OCI-M2 (cell line): ENCODE results near the gene MED15.
A peak's percentile ranks its signal among the peaks of the same experiment; 100 is the strongest.
"Not testable (repeated sequence)": the region's sequence is repeated elsewhere in the genome, so short reads cannot be mapped to it uniquely, and the experiment has no call there.

Source experiments
- DNase-seq: peaks from one replicate; lab custom pipeline; 2025; ENCODE audit not compliant: unreplicated experiment; lab: John Stamatoyannopoulos, UW

Gene MED15, protein sequence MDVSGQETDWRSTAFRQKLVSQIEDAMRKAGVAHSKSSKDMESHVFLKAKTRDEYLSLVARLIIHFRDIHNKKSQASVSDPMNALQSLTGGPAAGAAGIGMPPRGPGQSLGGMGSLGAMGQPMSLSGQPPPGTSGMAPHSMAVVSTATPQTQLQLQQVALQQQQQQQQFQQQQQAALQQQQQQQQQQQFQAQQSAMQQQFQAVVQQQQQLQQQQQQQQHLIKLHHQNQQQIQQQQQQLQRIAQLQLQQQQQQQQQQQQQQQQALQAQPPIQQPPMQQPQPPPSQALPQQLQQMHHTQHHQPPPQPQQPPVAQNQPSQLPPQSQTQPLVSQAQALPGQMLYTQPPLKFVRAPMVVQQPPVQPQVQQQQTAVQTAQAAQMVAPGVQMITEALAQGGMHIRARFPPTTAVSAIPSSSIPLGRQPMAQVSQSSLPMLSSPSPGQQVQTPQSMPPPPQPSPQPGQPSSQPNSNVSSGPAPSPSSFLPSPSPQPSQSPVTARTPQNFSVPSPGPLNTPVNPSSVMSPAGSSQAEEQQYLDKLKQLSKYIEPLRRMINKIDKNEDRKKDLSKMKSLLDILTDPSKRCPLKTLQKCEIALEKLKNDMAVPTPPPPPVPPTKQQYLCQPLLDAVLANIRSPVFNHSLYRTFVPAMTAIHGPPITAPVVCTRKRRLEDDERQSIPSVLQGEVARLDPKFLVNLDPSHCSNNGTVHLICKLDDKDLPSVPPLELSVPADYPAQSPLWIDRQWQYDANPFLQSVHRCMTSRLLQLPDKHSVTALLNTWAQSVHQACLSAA

GRCh38 chr22:20507253-20508066 lies at the start of gene MED15:
Gene MED15 (plus strand): TSS chr22:20507610. CDS start chr22:20507679, 69 bp downstream.
- DNase-seq, result peak; percentile 15

- no peak for DNase-seq
These were observed 48.8 kb upstream of the MED15 start for GRCh38 chr22:20458530-20459151.

DNA sequence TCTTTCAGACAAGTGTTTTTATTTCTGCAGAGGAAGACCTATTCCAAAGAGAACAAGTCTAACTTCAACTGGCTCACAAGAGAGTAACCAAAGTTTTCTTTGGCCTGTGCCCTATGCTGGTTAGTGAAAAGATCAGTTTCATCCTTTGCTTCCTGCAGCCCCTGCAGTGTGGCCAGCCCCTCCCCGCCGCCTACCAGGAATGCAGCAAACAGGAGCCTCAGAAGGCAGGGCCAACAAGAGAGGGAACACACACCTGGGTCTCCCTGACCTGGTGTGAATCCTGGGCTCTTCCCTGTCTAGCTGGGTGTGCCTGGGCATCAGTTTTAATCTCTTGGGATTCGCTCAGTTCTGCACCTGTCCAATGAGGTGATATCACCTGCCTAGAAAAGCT lies 48.3 kb upstream of the MED15 start:
- no peak for DNase-seq

DNA sequence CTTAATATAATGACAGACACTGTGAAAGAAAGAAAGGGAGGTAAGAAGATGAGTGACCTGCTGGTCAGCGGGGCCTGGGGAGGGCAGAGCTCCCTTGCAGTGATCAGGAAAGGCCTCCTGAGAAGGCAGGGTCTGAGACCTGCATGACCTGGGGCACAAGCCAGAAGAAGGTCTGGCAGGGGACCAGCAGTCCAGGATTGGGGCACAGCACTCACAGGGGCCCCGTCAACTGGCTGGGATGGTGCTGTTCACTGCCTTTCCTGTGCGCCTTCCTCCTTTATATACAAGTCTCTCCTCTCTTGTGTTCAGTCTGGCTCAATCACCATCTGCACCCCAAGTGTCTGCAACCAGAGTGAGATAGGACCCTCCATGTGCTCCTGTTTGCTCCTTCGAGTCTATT lies 47.5 kb upstream of the MED15 start:
- DNase-seq, result no peak

DNA sequence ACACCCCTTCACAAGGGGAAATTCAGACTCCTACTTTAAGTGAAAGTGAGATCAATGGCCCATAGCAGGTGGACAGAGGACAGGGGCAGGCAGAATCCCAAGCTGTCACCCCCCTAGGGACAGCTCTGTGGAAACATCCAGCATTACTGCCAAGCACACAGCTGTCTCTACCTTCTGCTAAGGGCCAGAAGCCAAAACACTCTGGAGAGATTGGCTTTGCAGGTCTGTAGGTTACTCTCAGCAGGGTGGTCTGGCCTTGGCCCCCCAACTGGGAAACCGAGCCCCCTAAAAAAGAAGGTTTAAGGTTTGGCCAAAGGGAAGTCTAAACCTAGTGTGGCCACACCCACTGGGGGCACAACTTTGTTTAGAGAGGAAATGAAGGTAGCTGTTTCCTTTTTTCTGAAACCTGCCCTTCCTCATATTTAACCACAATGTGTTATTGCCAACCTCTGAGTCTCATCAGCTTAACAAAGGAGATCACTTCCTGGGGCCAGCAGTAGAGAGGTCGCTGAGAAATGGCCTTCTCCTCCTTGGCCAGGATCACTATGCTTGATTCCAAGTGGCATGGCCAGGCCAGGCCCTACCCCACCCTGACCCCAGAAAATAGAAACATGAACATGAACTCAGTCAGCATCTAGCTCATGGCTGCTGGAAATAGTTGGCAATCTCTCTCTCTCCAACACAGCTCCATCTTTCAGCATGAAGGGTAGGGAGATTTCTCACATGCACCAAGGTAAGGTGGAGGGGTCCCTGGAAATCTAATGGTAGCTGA lies 43.9 kb upstream of the MED15 start:
- DNase-seq, result no peak

DNA sequence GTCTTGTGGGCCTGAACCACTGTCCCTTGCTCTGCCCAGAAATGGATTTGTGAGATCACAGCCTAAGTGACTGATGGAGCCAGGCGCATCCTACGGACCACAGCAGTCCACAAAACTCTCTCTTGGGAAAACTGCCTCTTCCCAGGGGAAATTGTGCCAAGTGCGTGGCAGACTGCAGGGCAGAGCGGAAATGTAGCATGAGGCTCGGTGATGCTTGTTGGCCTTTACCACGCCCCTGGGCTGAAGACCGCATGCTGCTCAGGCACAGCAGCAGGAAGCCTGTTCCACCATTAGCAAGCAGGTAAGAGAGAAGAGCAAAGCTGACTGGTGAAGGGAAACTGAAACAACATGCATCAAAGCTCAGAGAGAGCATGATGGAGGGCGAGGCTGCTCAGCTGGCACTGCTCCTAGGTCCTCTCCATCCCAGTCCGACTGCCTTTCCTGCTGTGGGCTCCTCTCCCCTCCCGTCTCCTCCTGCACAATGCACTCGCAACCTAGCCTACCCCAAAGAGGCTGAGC lies 43.3 kb upstream of the MED15 start:
- DNase-seq, result no peak

DNA sequence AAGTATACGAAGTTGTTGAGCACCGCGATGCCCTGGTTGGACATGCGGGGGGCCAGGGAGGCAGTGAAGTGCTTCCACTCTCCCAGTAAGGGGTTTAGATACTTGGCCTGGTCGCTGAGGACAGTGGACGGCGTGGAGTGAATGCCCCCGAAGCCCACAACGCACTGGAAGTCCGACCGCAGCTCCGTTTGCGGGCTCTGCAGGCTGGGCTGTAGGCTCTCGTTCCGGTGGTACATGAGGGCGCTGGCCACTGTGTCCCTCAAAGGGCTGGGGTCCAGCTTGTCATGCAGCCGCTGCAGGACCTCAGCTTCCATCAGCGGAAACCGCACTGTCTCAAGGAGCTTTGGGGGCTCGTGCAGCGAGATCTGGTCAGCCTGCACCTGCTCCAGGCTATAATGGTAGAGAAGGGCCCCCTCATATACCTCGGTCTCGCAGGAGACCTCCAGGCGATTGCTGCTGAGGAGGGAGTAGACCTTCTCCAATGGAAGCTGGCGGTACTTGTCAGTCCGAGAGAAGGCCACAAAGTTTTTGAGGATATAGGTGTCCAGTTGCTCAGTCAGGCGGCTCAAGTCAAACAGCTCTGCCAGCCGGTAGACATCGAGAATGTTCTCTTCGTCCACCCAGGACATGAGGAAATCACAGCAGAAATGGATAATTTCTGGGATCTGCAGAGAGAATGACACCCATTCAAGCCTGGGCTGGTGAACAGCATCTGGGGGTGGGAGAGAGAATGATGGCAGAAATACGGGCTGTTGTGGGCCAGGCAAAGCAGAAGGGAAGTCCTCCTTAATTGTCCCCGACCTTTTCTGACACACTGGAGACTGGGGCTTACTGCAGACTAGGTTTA lies 42.3 kb upstream of the MED15 start:
- DNase-seq, result no peak

DNA sequence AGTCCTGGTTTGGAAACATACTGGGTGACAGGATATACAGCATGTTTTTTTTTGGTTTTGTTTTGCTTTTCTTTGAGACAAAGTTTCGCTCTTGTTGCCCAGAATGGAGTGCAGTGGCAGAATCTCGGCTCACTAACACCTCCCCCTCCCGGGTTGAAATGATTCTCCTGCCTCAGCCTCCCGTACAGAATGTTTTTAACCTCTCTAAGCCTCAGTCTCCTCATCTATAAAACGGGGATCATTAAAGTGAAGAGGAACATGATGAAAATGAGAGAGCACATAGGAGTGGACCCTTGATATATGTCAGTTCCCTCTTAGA lies 41.7 kb upstream of the MED15 start:
- DNase-seq, result no peak

- DNase-seq, result no peak
These were observed 40.6 kb upstream of the MED15 start for GRCh38 chr22:20466659-20467379.

GRCh38 chr22:20469110-20469868 lies 38.1 kb upstream of the MED15 start:
- no peak for DNase-seq

- DNase-seq, result not testable (repeated sequence)
These were observed 36.9 kb upstream of the MED15 start for GRCh38 chr22:20470525-20470924.

DNA sequence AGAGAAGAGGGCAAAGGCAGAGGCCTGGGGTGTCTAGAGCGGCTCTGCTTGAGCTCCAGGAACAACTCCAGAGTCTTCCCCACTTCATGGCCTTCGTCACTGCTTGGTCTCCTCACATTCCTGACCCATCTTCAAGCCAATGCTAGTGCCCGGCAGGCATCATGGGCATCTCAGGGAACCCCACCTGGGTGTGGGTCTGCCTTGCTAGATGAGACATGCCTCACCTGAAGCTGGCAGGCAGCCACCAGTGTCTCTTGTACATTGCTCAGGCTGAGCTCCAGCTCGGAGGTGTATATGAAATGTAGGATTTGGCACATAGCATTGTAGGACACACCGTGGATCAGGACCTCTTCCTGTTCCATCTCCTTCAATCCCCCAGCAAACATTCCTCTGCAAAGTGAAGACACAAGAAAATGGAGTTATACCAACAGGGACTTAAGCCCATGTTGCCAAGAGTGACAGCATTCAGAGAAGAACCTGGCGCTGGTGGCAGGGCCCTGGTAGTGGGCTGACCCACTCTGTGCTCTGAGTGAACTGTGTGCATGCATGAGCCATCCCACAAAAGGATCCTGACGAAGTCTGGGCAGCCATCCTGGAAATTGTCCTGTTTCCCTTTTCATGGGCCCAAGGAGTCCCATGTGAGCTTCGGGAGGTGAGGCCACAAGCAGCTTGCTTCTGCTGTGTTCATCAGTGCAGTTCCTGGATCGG lies 36.1 kb upstream of the MED15 start:
- DNase-seq, result no peak

DNA sequence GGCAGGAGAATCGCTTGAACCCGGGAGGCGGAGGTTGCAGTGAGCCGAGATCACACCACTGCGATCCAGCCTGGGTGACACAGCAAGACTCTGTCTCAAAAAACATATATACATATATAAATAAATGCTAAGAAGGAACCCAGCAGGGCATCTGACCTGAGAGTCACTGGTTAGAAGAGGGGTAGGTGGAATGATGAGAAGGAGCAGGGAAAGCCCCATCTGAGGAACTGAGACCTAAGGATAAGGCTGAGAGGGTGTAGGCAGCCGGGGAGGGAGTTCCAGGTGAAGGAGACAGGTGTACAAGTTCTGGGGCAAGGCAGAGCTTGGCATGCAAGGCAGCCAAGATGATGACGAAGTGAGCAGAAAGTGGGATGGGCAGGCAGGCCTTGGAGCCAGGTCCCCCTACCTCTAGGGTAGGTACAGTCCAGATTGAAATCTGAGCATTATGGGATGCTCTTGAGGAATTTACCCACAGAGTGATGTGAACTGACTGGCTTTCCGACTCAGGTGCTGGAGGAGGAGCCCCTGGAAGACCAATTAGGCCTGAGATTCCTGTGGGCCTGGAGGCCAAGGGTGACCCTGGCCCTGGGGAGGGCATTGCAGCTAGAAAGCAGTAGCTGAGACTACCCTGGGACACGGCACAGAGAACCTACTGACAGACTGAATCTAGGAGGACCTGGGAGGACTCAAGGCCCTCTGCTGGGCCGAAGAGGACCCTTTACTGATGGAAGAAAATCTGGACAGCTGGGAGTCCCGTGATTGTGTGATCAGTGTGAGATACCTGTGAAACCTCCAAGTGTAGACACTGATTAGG lies 34.6 kb upstream of the MED15 start:
- no peak for DNase-seq

- no peak for DNase-seq
These were observed 32.3 kb upstream of the MED15 start for GRCh38 chr22:20475115-20475436.

DNA sequence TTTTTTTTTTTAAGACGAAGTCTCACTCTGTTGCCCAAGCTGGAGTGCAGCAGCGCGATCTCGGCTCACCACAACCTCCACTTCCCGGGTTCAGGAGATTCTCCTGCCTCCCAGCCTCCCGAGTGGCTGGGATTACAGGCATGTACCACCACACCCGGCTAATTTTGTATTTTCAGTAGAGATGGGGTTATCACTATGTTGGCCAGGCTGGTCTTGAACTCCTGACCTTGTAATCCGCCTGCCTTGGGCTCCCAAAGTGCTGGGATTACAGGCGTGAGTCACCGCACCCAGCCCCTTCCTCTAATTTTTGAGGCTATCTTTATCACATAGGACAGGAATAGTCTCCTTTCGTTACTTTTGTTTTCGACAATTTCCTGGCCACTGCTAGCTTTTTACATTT lies 31.8 kb upstream of the MED15 start:
- DNase-seq, result not testable (repeated sequence)

- not testable (repeated sequence) for DNase-seq
These were observed 29.4 kb upstream of the MED15 start for GRCh38 chr22:20478059-20478458.
